HepG2 (cell line): ENCODE results near the gene EPSTI1. TPM values are rescaled to one million over a fixed set of nuclear protein-coding genes. Genes with fewer than 3 reads are reported as not detected.
A peak's percentile ranks its signal among the peaks of the same experiment; 100 is the strongest.

Experiments
- ATAC-seq: fragments of 200-7000 bp; cut with Tn5 transposase; 3 replicates; pipeline ENCODE4 v1.9.1; 2020; ENCODE audit warnings: mild to moderate bottlenecking, moderate library complexity
- BruUV-seq: library from RNA; stranded (reverse); fragments of 400-500 nt; replicated peaks from 2 replicates; lab custom pipeline; 2021; lab: Mats Ljungman, UMichigan
- CTCF ChIA-PET: fragments of 300-600 bp; formaldehyde crosslinking; extraction: SDS; loops from one replicate; lab custom pipeline; 2021; ENCODE audit warnings: low total read pairs, inconsistent platforms, low intra/inter-chr PET ratio; lab: Yijun Ruan, JAX
- POLR2A ChIA-PET: fragments of 350-600 bp; sonication (Branson Sonifier 250); formaldehyde crosslinking; loops from one replicate; lab custom pipeline; 2020; ENCODE audit warnings: antibody characterized with exemption, inconsistent platforms; lab: Yijun Ruan, JAX
- DNase-seq: peaks from one replicate; pipeline ENCODE4 v3.0.0-alpha.2; 2015; ENCODE audit warnings: low spot score
- FAIRE-seq: peaks from 3 replicates; lab custom pipeline; 2011; peaks lifted over from hg19 to GRCh38; lab: Jason Lieb, UNC
- H2AFZ ChIP-seq: one replicate; pipeline ENCODE4 v1.6.1; 2011; ENCODE audit warnings: low read length, inconsistent platforms
- H3K27ac ChIP-seq: fragments of 300-600 bp; 3 replicates; pipeline ENCODE4 v1.8.0; 2011; ENCODE audit warnings: mixed run types, mild to moderate bottlenecking, mixed read lengths, low read length, inconsistent platforms; ENCODE audit not compliant: insufficient read depth; ENCODE audit errors: extremely low read length
- H3K27me3 ChIP-seq, 2 experiments: fragments of 200-600 bp in 1 of 2; 2 replicates in 1 of 2; 3 replicates in 1 of 2; pipeline versions ENCODE4 v1.6.0 to v1.8.0; 2011; ENCODE audit warnings: low read length in 2 of 2, mild to moderate bottlenecking in 2 of 2, moderate library complexity in 2 of 2, inconsistent platforms in 1 of 2; ENCODE audit not compliant: insufficient read depth in 2 of 2, control insufficient read depth in 1 of 2
- H3K36me3 ChIP-seq, 2 experiments: fragments of 200-600 bp in 1 of 2; replicated peaks in 1 of 2; 2 replicates in 1 of 2; 3 replicates in 1 of 2; pipeline versions ENCODE4 v1.5.1 to v1.8.0; 2011; ENCODE audit warnings: low read length in 2 of 2, inconsistent platforms in 1 of 2; ENCODE audit not compliant: insufficient read depth in 2 of 2, control insufficient read depth in 1 of 2
- H3K4me1 ChIP-seq: 2 replicates; pipeline ENCODE4 v1.5.1; 2012; ENCODE audit warnings: low read length, inconsistent platforms; ENCODE audit not compliant: insufficient read depth
- H3K4me2 ChIP-seq: 2 replicates; pipeline ENCODE4 v1.6.0; 2011; ENCODE audit warnings: low read depth, low read length, inconsistent platforms
- H3K4me3 ChIP-seq, 3 experiments: fragments of 200-600 bp in 1 of 3; sonication (generic), shearing (Covaris generic) in 1 of 3; replicated peaks in 1 of 3; 2 replicates each; pipeline ENCODE4 v1.5.1; 2011 to 2016; ENCODE audit warnings: low read length in 3 of 3, inconsistent platforms in 2 of 3, low read depth in 2 of 3, mild to moderate bottlenecking in 2 of 3, control low read depth in 1 of 3, mixed read lengths in 1 of 3; ENCODE audit not compliant: insufficient read depth in 1 of 3
- H3K79me2 ChIP-seq: one replicate; pipeline ENCODE4 v1.6.1; 2011; ENCODE audit warnings: low read length, inconsistent platforms; ENCODE audit not compliant: insufficient read depth
- H3K9ac ChIP-seq: 2 replicates; pipeline ENCODE4 v1.6.0; 2011; ENCODE audit warnings: mild to moderate bottlenecking, low read depth, low read length, inconsistent platforms; ENCODE audit not compliant: insufficient read depth
- H3K9me3 ChIP-seq: 2 replicates; pipeline ENCODE4 v1.5.1; 2012; ENCODE audit warnings: mild to moderate bottlenecking, low read length
- H4K20me1 ChIP-seq: 2 replicates; pipeline ENCODE4 v1.6.0; 2011; ENCODE audit warnings: inconsistent platforms, mild to moderate bottlenecking, low read length, moderate library complexity; ENCODE audit not compliant: insufficient read depth
- ERF ChIP-seq: IDR thresholded peaks from 2 replicates; pipeline ENCODE4 v1.6.1; 2018; ENCODE audit warnings: missing biosample characterization, missing genetic modification reagents
- MAFK ChIP-seq, 2 experiments: IDR thresholded peaks in 1 of 2; conservative IDR thresholded peaks in 1 of 2; 2 replicates each; pipeline ENCODE4 v1.6.1; 2011; ENCODE audit warnings: improper control_type of control experiment in 2 of 2, low read length in 2 of 2
- TRAFD1 ChIP-seq: sonication (generic); formaldehyde crosslinking; IDR thresholded peaks from 2 replicates; pipeline ENCODE4 v1.5.1; 2020; ENCODE audit warnings: missing genetic modification reagents, mild to moderate bottlenecking, borderline replicate concordance
- ZBTB46 ChIP-seq: sonication (generic); formaldehyde crosslinking; IDR thresholded peaks from 2 replicates; pipeline ENCODE4 v1.4.0; 2020; ENCODE audit warnings: mild to moderate bottlenecking, missing genetic modification reagents, borderline replicate concordance
- ZNF101 ChIP-seq: sonication (generic); formaldehyde crosslinking; IDR thresholded peaks from 2 replicates; pipeline ENCODE4 v1.4.0; 2020; ENCODE audit warnings: mild to moderate bottlenecking, low read depth, missing genetic modification reagents, borderline replicate concordance
- ZNF431 ChIP-seq: sonication (generic); formaldehyde crosslinking; IDR thresholded peaks from 2 replicates; pipeline ENCODE4 v1.9.0; 2022; ENCODE audit warnings: missing genetic modification reagents, low read depth, mild to moderate bottlenecking, borderline replicate concordance
- WGBS: methylation state at CpG from one replicate; pipeline ENCODE4 v1.1.6; 2017; ENCODE audit warnings: low lambda C conversion rate; 5-methylcytosine and 5-hydroxymethylcytosine counted together
- in situ Hi-C: cut with HindIII; loops from 2 replicates; pipeline ENCODE4 v1.10.0; 2017; ENCODE audit warnings: low pct_unique_long_range_greater_than_20kb; ENCODE audit not compliant: extremely low pct_ligation_motif_present
- intact Hi-C: fragments of 100-400 bp; cut with micrococcal nuclease; formaldehyde crosslinking; loops from one replicate; pipeline ENCODE4 v1.10.0; 2022; ENCODE audit not compliant: unreplicated experiment
- polyA plus RNA-seq, 8 experiments: library from polyadenylated mRNA; depleted of rRNA in 3 of 8; stranded (reverse) in 7 of 8; unstranded in 1 of 8; fragments of >200 nt; fragmentation: Illumina TruSeq in 4 of 8; extraction: Trizol in 4 of 8; gene quantifications; 2 replicates each; pipeline versions ENCODE4 v1.2.1 to v1.2.3, GENCODE V29; 2011 to 2016; ENCODE audit warnings: low read depth in 4 of 8, missing spikeins in 1 of 8, mixed read lengths in 1 of 8; ENCODE audit not compliant: insufficient read depth in 1 of 8
- total RNA-seq, 5 experiments: library from RNA; depleted of rRNA; stranded (reverse); fragments of >200 nt; fragmentation: Illumina TruSeq; extraction: Trizol; gene quantifications; 2 replicates each; pipeline ENCODE4 v1.2.3, GENCODE V29; 2016; ENCODE audit warnings: low read depth in 1 of 5

Gene EPSTI1
- total and polyA plus RNA-seq, 2 of the 13 experiments (the other 11 are each of a cell fraction or from before 2014, with no cell fraction given) = 0.03 TPM; not detected in 1

GRCh38 chr13:42883771-42884467, 108.1 kb downstream of the EPSTI1 start (continued):
- TF ChIP-seq ZBTB46 (CRISPR knock-in tag) (no peak), ERF (no peak), ZNF431 (CRISPR knock-in tag) (no peak), TRAFD1 (no peak)

DNA sequence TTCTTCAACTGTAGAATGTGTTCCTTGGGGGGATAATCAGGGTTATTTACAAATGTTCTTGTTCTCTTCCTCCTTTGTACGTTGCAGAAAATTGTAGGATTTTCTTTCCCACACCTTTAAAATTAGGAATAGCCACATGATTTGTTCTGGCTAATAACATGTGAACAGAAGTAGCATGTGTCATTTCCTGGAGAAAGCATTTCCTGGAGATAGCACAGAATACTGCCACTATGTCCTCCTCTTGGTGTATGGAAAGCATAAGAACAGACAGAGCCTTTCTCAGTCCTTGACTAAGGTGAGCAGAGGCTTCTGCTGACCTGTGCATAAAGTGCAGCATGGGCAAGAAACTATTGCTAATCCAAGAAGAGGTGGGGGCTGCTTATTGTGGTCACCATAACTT, 108.9 kb downstream of the EPSTI1 start:
- Histone ChIP-seq H3K27ac (no peak overlapping the region), H4K20me1 (no peaks in the 10 kb centered on the region), H3K9ac (no peak overlapping the region), H3K79me2 (no peaks in the 10 kb centered on the region), H3K9me3 (no peaks in the 10 kb centered on the region), H3K36me3 (no peaks in the 10 kb centered on the region), H3K4me2 (no peak overlapping the region), H3K4me1 (no peaks in the 10 kb centered on the region), H3K27me3 (no peaks in the 10 kb centered on the region), H3K4me3 (no peak overlapping the region), H2AFZ (no peak overlapping the region)
- DNase-seq = no peak
- WGBS = 0% methylated on average over 1 of the region's 1 CpG
- POLR2A ChIA-PET = no interaction called here
- in situ Hi-C loops = no loop called here
- no peak for FAIRE-seq
- intact Hi-C loops = no loop called here
- CTCF ChIA-PET = no interaction called here
- TF ChIP-seq MAFK (conservative IDR thresholded peaks at IDR 0.05 in 1 of 2, IDR thresholded peaks at IDR 0.05 in 1 of 2; ENCODE audit: low read length in 2 of 2) (peak; percentile 16 to 57; a peak in 2 of 4 replicates), ZNF101 (CRISPR knock-in tag) (no peak)
- ATAC-seq = no peak
- BruUV-seq = no TSS peak
